Tracheal epithelial cell (primary cell): ENCODE measurements around the gene SETD6. TPM values are rescaled to one million over a fixed set of nuclear protein-coding genes. Genes with fewer than 3 reads are reported as not detected.

Source experiments
- total RNA-seq: library from RNA; depleted of rRNA; stranded (reverse); fragments of >200 nt; gene quantifications from 2 replicates; pipeline ENCODE4 v1.2.1, GENCODE V29; 2014

Gene SETD6
- total RNA-seq = 21.9 and 22.6 TPM in 2 replicates

GRCh38 chr16:58515125-58515870 is at the start of gene SETD6:
Gene SETD6 (plus strand): TSS chr16:58515517. CDS start chr16:58515538, 21 bp downstream.

GRCh38 chr16:58499615-58500351 is 15.5 kb upstream of the SETD6 start, which contains the start of gene NDRG4:
Gene NDRG4 (plus strand): TSS chr16:58500143. CDS start chr16:58500249, 106 bp downstream.

Other genes with a start within 250 kb of the SETD6 start
- not detected in 2 replicates for gene PRSS54, start 220.5 kb upstream of the SETD6 start, total RNA-seq
- 1.5 and 2.2 TPM in 2 replicates for gene GINS3, start 123.0 kb upstream of the SETD6 start, total RNA-seq
- 5.8 and 15.9 TPM in 2 replicates for gene NDRG4, start 15.4 kb upstream of the SETD6 start, total RNA-seq
- gene CNOT1, start 114.3 kb downstream of the SETD6 start, total RNA-seq = 123 and 142 TPM in 2 replicates
- gene SLC38A7, start 169.3 kb downstream of the SETD6 start, total RNA-seq = 20.5 and 22.4 TPM in 2 replicates
- 56.7 and 57.1 TPM in 2 replicates for gene GOT2, start 218.8 kb downstream of the SETD6 start, total RNA-seq